ENCODE results near the gene APCDD1L. TPM values are rescaled to one million over a fixed set of nuclear protein-coding genes. Genes with fewer than 3 reads are reported as not detected.

APCDD1L gene
- total and polyA plus RNA-seq, 2 of the 8 experiments (the other 6 are each of a cell fraction or from before 2014, with no cell fraction given): 0.83 to 3.1 TPM

DNA sequence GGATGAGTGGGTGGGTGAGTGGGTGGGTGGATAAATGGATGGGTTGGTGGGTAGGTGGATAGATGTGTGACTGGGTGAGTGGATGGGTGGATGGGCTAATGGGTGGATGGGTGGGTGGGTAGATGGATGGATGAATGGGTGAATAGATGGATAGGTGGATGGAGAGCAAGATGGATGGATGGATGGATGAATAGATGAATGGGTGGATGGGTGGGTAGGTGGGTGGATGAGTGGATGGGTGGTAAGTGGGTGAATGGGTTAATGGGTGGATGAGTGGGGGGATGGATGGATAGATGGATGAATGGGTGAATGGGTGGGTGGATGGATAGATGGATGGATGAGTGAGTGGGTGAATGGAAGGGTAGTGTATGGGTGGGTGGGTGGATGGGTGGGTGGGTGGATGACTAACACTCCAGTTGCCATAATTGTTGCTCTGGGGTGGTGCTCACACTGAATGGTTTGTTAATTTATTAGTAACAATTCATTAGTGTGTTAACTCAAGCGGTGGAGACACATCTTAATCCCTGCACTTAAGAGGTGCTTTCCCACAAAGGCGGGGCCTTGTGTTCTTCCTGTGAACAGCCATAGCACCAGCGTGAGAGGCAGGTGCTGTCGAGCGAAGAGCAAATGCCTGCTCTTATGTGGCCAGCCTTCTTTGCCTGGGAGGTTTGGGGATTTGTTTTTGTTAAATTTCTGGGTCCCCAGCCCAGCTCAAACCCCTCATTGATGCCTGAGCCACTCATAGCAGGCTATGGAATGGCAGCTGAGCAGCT is 4.9 kb upstream of the APCDD1L start:
- H3K4me2 ChIP-seq (ENCODE audit: insufficient read depth in 1 of 2, low read depth in 2 of 2, low read length in 2 of 2): no peak overlapping the region
- H4K20me1 ChIP-seq (replicated peaks in 1 of 2; ENCODE audit: control insufficient read depth in 1 of 2, insufficient read depth in 2 of 2, low read length in 2 of 2): no peaks in the 10 kb centered on the region
- H3K4me1 ChIP-seq (replicated peaks in 1 of 4; ENCODE audit: control insufficient read depth in 3 of 4, insufficient read depth in 4 of 4, low read length in 3 of 4): peaks cover 0 to 7% (median 1%) of the 10 kb centered on the region in 4 experiments; a peak in 5 of 7 replicates
- H2BK5ac ChIP-seq (ENCODE audit: low read depth, low read length): no peak overlapping the region
- H3K9ac ChIP-seq (replicated peaks in 1 of 4; ENCODE audit: extremely low read depth in 1 of 4, low read depth in 3 of 4, low read length in 3 of 4): no peak overlapping the region
- H3K23ac ChIP-seq (ENCODE audit: insufficient read length): no peak overlapping the region
- no peak overlapping the region for H2AFZ ChIP-seq (ENCODE audit: low read length)
- H3K79me2 ChIP-seq (ENCODE audit: control insufficient read depth in 1 of 2, insufficient read depth in 2 of 2, low read length in 2 of 2): no peaks in the 10 kb centered on the region
- no peak overlapping the region for H4K91ac ChIP-seq (replicated peaks; ENCODE audit: insufficient read length, low read length)
- H3K18ac ChIP-seq (ENCODE audit: extremely low read depth, low read length): no peak overlapping the region
- DNase-seq (ENCODE audit: low read depth in 1 of 2, low spot score in 2 of 2): no peak
- no peak overlapping the region for H4K5ac ChIP-seq (ENCODE audit: insufficient read length, low read depth, low read length)
- TF ChIP-seq KDM1A (IDR thresholded peaks at IDR 0.05; ENCODE audit: borderline replicate concordance, low read length) (no peak), CREB1 (IDR thresholded peaks at IDR 0.05) (no peak), CEBPB (IDR thresholded peaks at IDR 0.05; ENCODE audit: low read depth, low read length) (no peak), CBX8 (IDR thresholded peaks at IDR 0.05; ENCODE audit: borderline replicate concordance, low read depth, low read length) (no peak), ASH2L (IDR thresholded peaks at IDR 0.05; ENCODE audit: low read length) (no peak), BCL11A (IDR thresholded peaks at IDR 0.05; ENCODE audit: low read depth in 2 of 2, low read length in 2 of 2) (no peak), KDM5A (IDR thresholded peaks at IDR 0.05; ENCODE audit: low read length) (no peak), RBBP5 (IDR thresholded peaks at IDR 0.05; ENCODE audit: borderline replicate concordance, low read depth, low read length) (no peak), SP4 (IDR thresholded peaks at IDR 0.05; ENCODE audit: low read length) (no peak), SP2 (IDR thresholded peaks at IDR 0.05; ENCODE audit: low read length) (no peak), RNF2 (IDR thresholded peaks at IDR 0.05; ENCODE audit: borderline replicate concordance, low read depth, low read length, missing control alignments, poor library complexity, severe bottlenecking) (no peak), NANOG (IDR thresholded peaks at IDR 0.05; ENCODE audit: insufficient read depth, low read depth, low read length, poor library complexity, severe bottlenecking) (no peak)
- H3K9me3 ChIP-seq (ENCODE audit: insufficient read depth in 2 of 2, low read depth in 1 of 2, low read length in 1 of 2): peaks cover 4 to 5% of the 10 kb centered on the region in 2 experiments; a peak in 2 of 4 replicates
- no peaks in the 10 kb centered on the region for H3K79me1 ChIP-seq (ENCODE audit: low read depth, low read length)
- no peak overlapping the region for H2BK15ac ChIP-seq (ENCODE audit: low read length)
- H3K27ac ChIP-seq (ENCODE audit: low read depth, low read length): no peak overlapping the region
- no peak overlapping the region for H2AK5ac ChIP-seq (ENCODE audit: low read depth, low read length)
- no peak overlapping the region for H3K4ac ChIP-seq (replicated peaks; ENCODE audit: insufficient read length, low read depth, low read length)
- H4K8ac ChIP-seq (ENCODE audit: extremely low read depth, insufficient read depth, low read length): no peak overlapping the region
- no peak overlapping the region for H3K14ac ChIP-seq (ENCODE audit: insufficient read length)
- H3K4me3 ChIP-seq (ENCODE audit: extremely low read depth in 1 of 4, insufficient read depth in 2 of 4, low read depth in 3 of 4, low read length in 4 of 4): no peak overlapping the region
- H2BK20ac ChIP-seq (ENCODE audit: low read length): no peak overlapping the region
- no peak overlapping the region for H3K56ac ChIP-seq (replicated peaks; ENCODE audit: insufficient read length, low read depth, low read length)
- WGBS, 2 experiments (ENCODE audit: extremely low coverage in 1 of 2, insufficient coverage in 1 of 2, insufficient read length in 1 of 2, insufficient replicate concordance in 2 of 2, low coverage in 1 of 2, low lambda C conversion rate in 2 of 2, missing lambda C conversion rate in 1 of 2): 88% methylated on average over 5 of the region's 5 CpGs; no CpG with 5 or more reads in 1 of the 2 experiments
- peaks cover 4 to 21% (median 12%) of the 10 kb centered on the region in 4 experiments for H3K27me3 ChIP-seq (replicated peaks in 1 of 4; ENCODE audit: control insufficient read depth in 3 of 4, extremely low read depth in 1 of 4, insufficient read depth in 3 of 4, low read length in 3 of 4)
- no peak for FAIRE-seq
- H3K23me2 ChIP-seq (ENCODE audit: low read depth, low read length): peaks cover 9% of the 10 kb centered on the region; the same call in 1 of the 2 replicates
- ChIA-PET CTCF (ENCODE audit: partially characterized antibody) (interaction anchor here (0.6 to 1.0 kb wide), 2 partner anchors 119 to 716 kb away, joined by 3 to 4 read pairs; no protein-coding TSS in a partner anchor), POLR2A (ENCODE audit: partially characterized antibody) (no interaction called here)
- H3K36me3 ChIP-seq (ENCODE audit: control insufficient read depth in 2 of 4, insufficient read depth in 4 of 4, low read length in 3 of 4): no peaks in the 10 kb centered on the region
- H2BK12ac ChIP-seq (ENCODE audit: low read depth, low read length): no peak overlapping the region
- H2BK120ac ChIP-seq (replicated peaks; ENCODE audit: low read depth, low read length): no peak overlapping the region
